Umbilical cord (tissue), 1 donor: ENCODE measurements around the gene ROCK2. TPM values are rescaled to one million over a fixed set of nuclear protein-coding genes. Genes with fewer than 3 reads are reported as not detected.

ENCODE experiments used
- total RNA-seq: library from RNA; depleted of rRNA; stranded (reverse); fragments of >200 nt; gene quantifications from one replicate; pipeline ENCODE4 v1.2.3, GENCODE V29; 2014; ENCODE audit warnings: low replicate concordance; ENCODE audit not compliant: insufficient read depth

ROCK2 gene
- total RNA-seq, 1 donor from 2014 or later, result 106 TPM

Other genes with a start within 250 kb of the ROCK2 start
- gene SLC66A3, start 189.2 kb downstream of the ROCK2 start, total RNA-seq, result 84.7 TPM
- 13.2 TPM for gene E2F6, start 121.5 kb upstream of the ROCK2 start, total RNA-seq
- gene GREB1, start 189.4 kb upstream of the ROCK2 start, total RNA-seq, result 11.1 TPM